ENCODE measurements around the gene SSBP2. TPM values are rescaled to one million over a fixed set of nuclear protein-coding genes. Genes with fewer than 3 reads are reported as not detected.

Gene SSBP2
- total and polyA plus RNA-seq, 2 donors (not counting 1 experiment from before 2014, with no cell fraction given) = 44.4 to 63.1 TPM

DNA sequence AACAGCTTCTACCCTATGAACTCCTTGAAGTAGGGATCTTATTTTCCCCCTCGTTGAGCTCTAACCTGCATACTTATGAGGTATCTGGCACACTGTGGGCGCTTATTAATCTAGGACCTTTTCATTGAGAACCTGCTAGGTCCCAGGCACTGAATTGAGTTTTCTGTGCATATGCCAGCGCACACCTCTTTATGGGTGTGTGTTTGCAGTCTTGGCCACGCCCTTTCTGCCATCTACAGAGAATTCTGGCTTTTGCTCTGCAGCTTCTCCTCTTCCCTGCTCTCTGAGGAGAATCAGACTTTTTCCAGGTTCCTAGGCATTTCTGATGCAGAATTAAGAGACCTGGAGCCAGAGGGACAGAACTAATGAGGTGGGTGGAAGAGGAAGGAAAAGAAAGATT, 25.4 kb upstream of the SSBP2 start:
- DNase-seq (ENCODE audit: low read depth in 2 of 2) = no peak
- no peak overlapping the region for H3K9ac ChIP-seq (ENCODE audit: insufficient read depth, low read length)
- no peaks in the 10 kb centered on the region for H3K9me3 ChIP-seq (ENCODE audit: control insufficient read depth, insufficient read depth, low read depth, low read length)
- H3K4me3 ChIP-seq (replicated peaks in 1 of 4; ENCODE audit: control extremely low read depth in 1 of 4, insufficient read depth in 1 of 4, low read depth in 3 of 4, low read length in 4 of 4) = no peak overlapping the region
- H3K27me3 ChIP-seq (ENCODE audit: control insufficient read depth, insufficient read depth, low read length) = no peaks in the 10 kb centered on the region
- H2AFZ ChIP-seq (ENCODE audit: low read length) = no peak overlapping the region
- H3K27ac ChIP-seq (ENCODE audit: insufficient read depth, low read length) = no peak overlapping the region
- no peak overlapping the region for H3K4me2 ChIP-seq (ENCODE audit: extremely low read depth, insufficient read depth, low read length)
- TF ChIP-seq, protein P1, sequence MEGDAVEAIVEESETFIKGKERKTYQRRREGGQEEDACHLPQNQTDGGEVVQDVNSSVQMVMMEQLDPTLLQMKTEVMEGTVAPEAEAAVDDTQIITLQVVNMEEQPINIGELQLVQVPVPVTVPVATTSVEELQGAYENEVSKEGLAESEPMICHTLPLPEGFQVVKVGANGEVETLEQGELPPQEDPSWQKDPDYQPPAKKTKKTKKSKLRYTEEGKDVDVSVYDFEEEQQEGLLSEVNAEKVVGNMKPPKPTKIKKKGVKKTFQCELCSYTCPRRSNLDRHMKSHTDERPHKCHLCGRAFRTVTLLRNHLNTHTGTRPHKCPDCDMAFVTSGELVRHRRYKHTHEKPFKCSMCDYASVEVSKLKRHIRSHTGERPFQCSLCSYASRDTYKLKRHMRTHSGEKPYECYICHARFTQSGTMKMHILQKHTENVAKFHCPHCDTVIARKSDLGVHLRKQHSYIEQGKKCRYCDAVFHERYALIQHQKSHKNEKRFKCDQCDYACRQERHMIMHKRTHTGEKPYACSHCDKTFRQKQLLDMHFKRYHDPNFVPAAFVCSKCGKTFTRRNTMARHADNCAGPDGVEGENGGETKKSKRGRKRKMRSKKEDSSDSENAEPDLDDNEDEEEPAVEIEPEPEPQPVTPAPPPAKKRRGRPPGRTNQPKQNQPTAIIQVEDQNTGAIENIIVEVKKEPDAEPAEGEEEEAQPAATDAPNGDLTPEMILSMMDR (conservative IDR thresholded peaks at IDR 0.05 in 1 of 2, IDR thresholded peaks at IDR 0.05 in 1 of 2; ENCODE audit: low read depth in 1 of 2, low read length in 2 of 2) = no peak
- no peaks in the 10 kb centered on the region for H3K79me2 ChIP-seq (ENCODE audit: control insufficient read depth, insufficient read depth, low read length)
- no peaks in the 10 kb centered on the region for H4K20me1 ChIP-seq (ENCODE audit: control insufficient read depth, extremely low read depth, insufficient read depth, low read length)
- H3K4me1 ChIP-seq (ENCODE audit: control insufficient read depth, extremely low read depth, insufficient read depth, low read length) = peaks cover 5% of the 10 kb centered on the region
- H3K36me3 ChIP-seq (ENCODE audit: control insufficient read depth, insufficient read depth, low read length) = no peaks in the 10 kb centered on the region

DNA sequence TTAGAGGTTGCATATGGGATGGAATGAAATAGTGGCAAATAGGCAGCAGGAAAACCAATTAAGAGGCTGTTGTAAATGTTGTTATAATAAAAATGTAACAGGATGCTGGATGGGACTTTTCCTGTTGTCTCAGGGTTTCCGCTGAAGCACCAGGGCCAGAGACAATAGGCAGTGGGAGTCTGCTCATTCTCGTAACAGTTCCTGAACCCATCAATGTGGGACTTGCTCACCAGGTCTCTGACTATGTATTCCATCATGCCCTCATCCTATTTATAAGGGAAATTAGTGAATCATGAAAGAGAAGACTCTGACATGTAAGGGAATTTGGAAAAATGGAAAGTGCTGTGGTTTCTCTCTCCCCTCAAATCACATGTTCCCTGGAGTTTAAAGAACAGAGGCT, 23.5 kb upstream of the SSBP2 start:
- H4K20me1 ChIP-seq (ENCODE audit: control insufficient read depth, extremely low read depth, insufficient read depth, low read length) = no peaks in the 10 kb centered on the region
- H3K79me2 ChIP-seq (ENCODE audit: control insufficient read depth, insufficient read depth, low read length) = no peaks in the 10 kb centered on the region
- TF ChIP-seq, protein P1 (conservative IDR thresholded peaks at IDR 0.05 in 1 of 2, IDR thresholded peaks at IDR 0.05 in 1 of 2; ENCODE audit: low read depth in 1 of 2, low read length in 2 of 2) = no peak
- no peak for TF ChIP-seq EZH2 (IDR thresholded peaks at IDR 0.05; ENCODE audit: low read length, missing control alignments)
- no peak overlapping the region for H2AFZ ChIP-seq (ENCODE audit: low read length)
- H3K4me2 ChIP-seq (ENCODE audit: extremely low read depth, insufficient read depth, low read length) = no peak overlapping the region
- H3K27me3 ChIP-seq (ENCODE audit: control insufficient read depth, insufficient read depth, low read length) = no peaks in the 10 kb centered on the region
- no peak overlapping the region for H3K4me3 ChIP-seq (replicated peaks in 1 of 4; ENCODE audit: control extremely low read depth in 1 of 4, insufficient read depth in 1 of 4, low read depth in 3 of 4, low read length in 4 of 4)
- no peak for DNase-seq (ENCODE audit: low read depth in 2 of 2)
- H3K27ac ChIP-seq (ENCODE audit: insufficient read depth, low read length) = no peak overlapping the region
- no peak overlapping the region for H3K9ac ChIP-seq (ENCODE audit: insufficient read depth, low read length)
- H3K4me1 ChIP-seq (ENCODE audit: control insufficient read depth, extremely low read depth, insufficient read depth, low read length) = peaks cover 5% of the 10 kb centered on the region
- H3K36me3 ChIP-seq (ENCODE audit: control insufficient read depth, insufficient read depth, low read length) = no peaks in the 10 kb centered on the region
- no peaks in the 10 kb centered on the region for H3K9me3 ChIP-seq (ENCODE audit: control insufficient read depth, insufficient read depth, low read depth, low read length)

DNA sequence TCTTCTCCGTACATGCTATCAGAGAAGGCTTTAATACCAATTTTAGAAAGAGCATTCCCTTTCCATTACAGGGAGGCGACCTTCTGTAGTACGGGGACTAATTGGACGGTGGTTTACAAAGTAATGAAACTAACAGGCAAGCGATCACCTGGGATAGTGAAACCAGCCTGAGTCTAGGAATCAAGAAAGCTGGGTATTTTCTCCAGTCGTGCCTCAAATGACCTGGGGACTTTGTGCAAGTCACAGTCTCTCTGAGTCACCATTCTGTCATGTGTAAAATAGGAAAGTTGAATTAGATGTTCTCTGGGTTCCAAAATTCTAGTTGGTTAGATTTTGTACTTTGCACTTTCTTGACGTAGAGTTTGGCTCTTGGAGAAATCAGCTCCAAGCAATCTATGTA, 22.7 kb upstream of the SSBP2 start:
- Histone ChIP-seq H4K20me1 (ENCODE audit: control insufficient read depth, extremely low read depth, insufficient read depth, low read length) (no peaks in the 10 kb centered on the region), H3K27ac (ENCODE audit: insufficient read depth, low read length) (no peak overlapping the region), H3K36me3 (ENCODE audit: control insufficient read depth, insufficient read depth, low read length) (no peaks in the 10 kb centered on the region), H3K9ac (ENCODE audit: insufficient read depth, low read length) (no peak overlapping the region), H3K4me1 (ENCODE audit: control insufficient read depth, extremely low read depth, insufficient read depth, low read length) (peaks cover 7% of the 10 kb centered on the region), H3K9me3 (ENCODE audit: control insufficient read depth, insufficient read depth, low read depth, low read length) (no peaks in the 10 kb centered on the region), H2AFZ (ENCODE audit: low read length) (no peak overlapping the region), H3K27me3 (ENCODE audit: control insufficient read depth, insufficient read depth, low read length) (no peaks in the 10 kb centered on the region), H3K79me2 (ENCODE audit: control insufficient read depth, insufficient read depth, low read length) (no peaks in the 10 kb centered on the region), H3K4me2 (ENCODE audit: extremely low read depth, insufficient read depth, low read length) (no peak overlapping the region), H3K4me3 (replicated peaks in 1 of 4; ENCODE audit: control extremely low read depth in 1 of 4, insufficient read depth in 1 of 4, low read depth in 3 of 4, low read length in 4 of 4) (no peak overlapping the region)
- TF ChIP-seq, protein P1 (conservative IDR thresholded peaks at IDR 0.05 in 1 of 2, IDR thresholded peaks at IDR 0.05 in 1 of 2; ENCODE audit: low read depth in 1 of 2, low read length in 2 of 2) = no peak
- DNase-seq (ENCODE audit: low read depth in 2 of 2) = no peak
